Fibroblast of the aortic adventitia (primary cell): ENCODE results near the gene RSPRY1. TPM values are rescaled to one million over a fixed set of nuclear protein-coding genes. Genes with fewer than 3 reads are reported as not detected.

Experiments used
- DNase-seq: peaks from one replicate; pipeline ENCODE4 v3.0.0-alpha.2; 2010; ENCODE audit warnings: low read depth
- H3K4me3 ChIP-seq: 2 replicates; pipeline ENCODE4 v1.5.1; 2011; ENCODE audit warnings: low read depth, mild to moderate bottlenecking, control low read depth, low read length, moderate library complexity
- total RNA-seq: library from RNA; depleted of rRNA; stranded (reverse); fragments of >200 nt; gene quantifications from 2 replicates; pipeline ENCODE4 v1.2.3, GENCODE V29; 2012; ENCODE audit warnings: low replicate concordance
- TF ChIP-seq, protein P1 (sequence below): IDR thresholded peaks from 2 replicates; pipeline ENCODE4 v1.5.1; 2011; ENCODE audit warnings: mild to moderate bottlenecking, low read length, control low read depth, inconsistent platforms; ENCODE audit not compliant: insufficient read depth

The RSPRY1 gene
- total RNA-seq, 1 donor: 49.8 TPM

DNA sequence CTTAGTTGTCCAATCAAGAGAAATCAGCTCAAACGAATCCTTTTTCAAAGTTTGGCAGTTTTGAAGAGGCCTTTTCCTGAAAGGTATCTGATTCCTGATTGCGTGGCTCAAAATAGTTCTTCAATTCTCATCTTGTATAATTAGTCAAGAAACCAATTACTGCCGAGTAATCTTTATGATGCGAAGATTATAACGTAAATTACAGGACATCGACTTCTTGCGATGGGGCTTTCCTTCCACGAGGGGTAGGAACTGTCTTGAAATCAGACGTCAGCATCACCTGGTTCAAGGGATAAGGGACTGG, 58.3 kb downstream of the RSPRY1 start:
- no peak for DNase-seq
- TF ChIP-seq, protein P1, sequence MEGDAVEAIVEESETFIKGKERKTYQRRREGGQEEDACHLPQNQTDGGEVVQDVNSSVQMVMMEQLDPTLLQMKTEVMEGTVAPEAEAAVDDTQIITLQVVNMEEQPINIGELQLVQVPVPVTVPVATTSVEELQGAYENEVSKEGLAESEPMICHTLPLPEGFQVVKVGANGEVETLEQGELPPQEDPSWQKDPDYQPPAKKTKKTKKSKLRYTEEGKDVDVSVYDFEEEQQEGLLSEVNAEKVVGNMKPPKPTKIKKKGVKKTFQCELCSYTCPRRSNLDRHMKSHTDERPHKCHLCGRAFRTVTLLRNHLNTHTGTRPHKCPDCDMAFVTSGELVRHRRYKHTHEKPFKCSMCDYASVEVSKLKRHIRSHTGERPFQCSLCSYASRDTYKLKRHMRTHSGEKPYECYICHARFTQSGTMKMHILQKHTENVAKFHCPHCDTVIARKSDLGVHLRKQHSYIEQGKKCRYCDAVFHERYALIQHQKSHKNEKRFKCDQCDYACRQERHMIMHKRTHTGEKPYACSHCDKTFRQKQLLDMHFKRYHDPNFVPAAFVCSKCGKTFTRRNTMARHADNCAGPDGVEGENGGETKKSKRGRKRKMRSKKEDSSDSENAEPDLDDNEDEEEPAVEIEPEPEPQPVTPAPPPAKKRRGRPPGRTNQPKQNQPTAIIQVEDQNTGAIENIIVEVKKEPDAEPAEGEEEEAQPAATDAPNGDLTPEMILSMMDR: no peak

DNA sequence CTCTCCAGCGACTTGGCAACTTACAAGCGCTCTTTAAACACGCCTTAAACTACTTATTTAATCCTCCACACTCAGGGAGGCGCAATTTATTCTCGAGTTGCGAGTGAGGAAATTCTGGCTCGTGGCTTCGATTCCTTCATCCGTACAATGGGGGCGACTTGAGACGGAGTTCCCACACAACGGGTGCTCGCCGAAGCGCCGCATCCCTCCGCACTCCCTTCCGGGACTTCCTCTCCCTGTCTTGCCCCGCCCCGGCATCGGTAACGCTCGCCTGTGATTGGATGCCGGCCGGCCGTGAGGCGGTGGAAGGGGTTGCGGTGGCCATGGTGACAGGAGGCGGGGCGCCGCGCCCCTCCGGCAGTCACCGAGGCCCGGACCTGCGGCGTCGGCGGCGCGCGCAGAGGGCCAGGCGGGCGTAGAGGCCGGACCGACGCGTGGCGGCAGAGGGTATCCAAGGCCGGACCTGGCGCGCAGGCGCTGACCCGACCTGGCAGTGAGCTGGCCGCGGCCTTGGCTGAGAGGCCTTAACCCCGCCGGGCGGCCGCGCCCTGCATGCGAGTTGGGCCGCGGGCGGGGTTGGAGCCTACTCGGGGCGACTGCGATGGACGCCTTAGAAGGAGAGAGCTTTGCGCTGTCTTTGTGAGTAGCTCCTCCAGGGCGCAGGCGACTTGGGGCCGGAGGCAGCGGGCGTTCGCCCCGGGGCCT, 58.8 kb downstream of the RSPRY1 start, which contains the start of gene ARL2BP:
Gene ARL2BP, plus strand, starts transcription at position 493 of the 705 bp plus-strand sequence. Its CDS starts 109 bp downstream, at position 602.
- TF ChIP-seq, protein P1: no peak
- H3K4me3 ChIP-seq: peak within 1 kb of the TSS; percentile 79
- DNase-seq: peak; percentile 97

More for the DNA sequence above, 58.3 kb downstream of the RSPRY1 start:
- peak overlapping the region; percentile 74 for H3K4me3 ChIP-seq

DNA sequence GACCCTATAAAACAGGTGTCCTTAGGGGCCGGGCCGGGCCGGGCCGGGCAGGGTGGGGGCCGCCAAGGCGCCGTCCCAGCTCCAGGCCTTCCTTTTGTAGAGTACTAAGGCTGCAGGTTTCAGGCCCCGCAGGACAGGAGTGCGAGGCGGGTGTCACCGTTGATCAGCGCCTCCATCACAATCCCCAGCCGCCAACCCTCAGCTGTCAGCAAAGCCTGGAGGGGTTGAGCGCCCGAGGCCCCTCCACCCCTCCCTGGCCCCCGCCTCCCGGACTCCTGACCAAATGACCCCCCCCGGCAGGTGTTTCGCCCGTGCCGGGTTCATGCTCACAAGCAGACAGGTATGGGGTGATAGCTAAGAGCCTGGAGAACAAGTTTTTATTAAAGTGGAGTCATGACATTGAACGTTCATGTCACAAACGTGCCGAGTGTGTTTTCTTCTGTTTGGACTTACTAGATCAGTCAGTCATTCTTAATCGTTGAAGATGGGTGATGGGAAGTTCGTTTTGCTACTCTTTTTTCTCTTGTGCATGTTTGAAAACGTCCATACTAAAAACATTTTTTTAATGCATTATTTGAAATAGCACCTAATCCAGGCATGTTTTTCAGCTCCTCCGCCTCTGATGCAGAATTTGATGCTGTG, 59.5 kb downstream of the RSPRY1 start:
- peak; percentile 20 for DNase-seq
- peak overlapping the region; percentile 79 for H3K4me3 ChIP-seq
- TF ChIP-seq, protein P1: no peak

DNA sequence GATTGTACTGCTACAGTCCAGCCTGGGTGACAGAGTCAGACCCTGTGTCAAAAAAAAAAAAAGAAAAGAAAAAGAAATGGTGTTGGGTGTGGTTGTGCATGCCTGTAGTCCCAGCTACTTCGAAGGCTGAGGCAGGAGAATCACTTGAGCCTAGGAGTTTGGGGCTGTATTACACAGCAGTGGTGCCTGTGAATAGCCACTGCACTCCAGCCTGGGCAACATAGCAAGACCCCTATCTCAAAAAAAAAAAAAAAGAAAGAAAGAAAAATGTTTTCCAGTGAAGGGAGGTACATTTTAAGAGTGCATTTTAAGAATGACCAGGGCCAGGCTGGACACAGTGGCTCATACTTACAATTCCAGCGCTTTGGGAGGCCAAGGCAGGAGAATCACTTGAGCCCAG, 65.2 kb downstream of the RSPRY1 start:
- H3K4me3 ChIP-seq: no peak overlapping the region
- no peak for DNase-seq
- TF ChIP-seq, protein P1: no peak

DNA sequence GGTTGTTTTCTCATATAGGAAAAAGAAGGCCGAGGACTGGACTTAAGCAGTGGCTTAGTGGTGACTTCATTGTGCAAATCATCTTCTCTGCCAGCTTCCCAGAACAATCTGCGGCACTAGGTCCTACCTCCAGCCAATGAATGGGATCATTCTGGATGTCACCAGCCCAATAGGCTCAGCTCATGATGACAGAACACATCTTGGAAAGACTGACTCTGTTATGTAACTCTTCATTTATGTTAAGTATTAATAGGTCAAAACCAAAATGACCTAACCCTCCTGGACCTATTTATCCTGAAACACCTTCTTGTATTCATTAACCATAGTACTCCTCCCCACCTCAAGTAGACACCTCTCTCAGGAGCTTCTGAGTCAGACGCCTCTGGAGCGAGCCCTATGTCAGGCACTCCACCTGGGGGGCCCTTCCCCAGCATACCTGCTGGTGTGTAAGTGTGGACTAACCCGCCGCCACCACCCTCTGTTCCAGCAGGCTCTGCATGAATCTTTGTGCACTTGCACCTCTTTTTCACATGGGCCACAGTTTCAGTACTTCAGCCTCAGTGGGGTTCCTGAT, 66.1 kb downstream of the RSPRY1 start:
- TF ChIP-seq, protein P1: no peak

DNA sequence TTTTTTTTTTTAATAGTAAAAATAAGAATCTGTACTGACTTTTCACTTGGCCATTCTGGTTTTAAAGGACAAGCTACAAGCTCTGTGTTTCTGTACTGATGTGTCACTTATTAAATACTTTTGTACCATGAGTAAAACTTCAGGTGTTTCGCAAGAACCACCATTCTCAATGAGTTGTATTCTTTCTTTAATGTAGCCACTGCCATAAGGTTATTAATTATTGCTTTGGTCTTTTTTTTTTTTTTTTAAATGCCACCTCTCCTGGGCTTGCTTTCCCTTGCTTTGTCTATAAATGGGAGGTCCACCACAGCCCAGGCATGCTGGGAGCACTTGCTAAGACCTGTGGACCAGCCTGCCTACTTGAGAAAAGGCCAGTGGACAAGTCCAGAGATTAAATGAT, 67.3 kb downstream of the RSPRY1 start:
- TF ChIP-seq, protein P1: no peak
- DNase-seq: no peak

More for the DNA sequence above, 66.1 kb downstream of the RSPRY1 start:
- no peak for DNase-seq
- H3K4me3 ChIP-seq: no peak overlapping the region

More for the DNA sequence above, 67.3 kb downstream of the RSPRY1 start:
- H3K4me3 ChIP-seq: no peak overlapping the region
